ENCODE data around the gene HOXB6. TPM values are rescaled to one million over a fixed set of nuclear protein-coding genes. Genes with fewer than 3 reads are reported as not detected.

Gene HOXB6
- total RNA-seq, result 0.71 and 0.93 TPM in 2 replicates

DNA sequence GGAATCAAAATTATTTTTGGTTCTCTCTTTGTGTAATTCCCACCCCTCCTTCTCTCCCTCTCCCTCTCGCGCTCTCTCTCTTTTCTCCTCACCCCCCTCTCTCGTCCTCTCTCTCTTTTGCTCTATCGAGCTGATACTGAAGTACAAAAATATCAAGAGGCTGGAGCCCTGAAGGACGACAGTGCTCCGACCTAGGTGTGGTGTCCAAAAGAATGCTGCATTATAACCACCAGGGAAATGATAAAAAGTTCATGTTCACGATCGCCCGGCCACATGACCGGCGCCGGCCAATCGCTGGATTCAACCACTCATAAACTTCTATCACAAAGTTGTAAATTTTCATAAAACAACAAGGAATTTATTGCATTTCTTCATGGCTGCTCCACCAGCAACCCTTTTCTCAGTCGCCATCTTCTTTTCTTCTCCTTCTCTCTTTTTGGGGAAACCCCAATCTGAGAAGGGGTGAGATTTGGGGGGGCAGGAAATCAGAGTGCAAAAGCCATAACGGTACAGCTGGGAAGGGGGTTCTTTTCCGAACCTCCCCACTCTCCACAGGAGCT lies at the start of gene HOXB6:
TSS of gene HOXB6 (minus strand) at position 217 of the 560 bp plus-strand sequence. CDS start 6,836 bp downstream, outside the sequence.

GRCh38 chr17:48626245-48627117 lies 21.7 kb upstream of the HOXB6 start, which contains the start of gene HOXB9:
Gene HOXB9, minus strand, starts transcription at chr17:48626358. Its CDS starts 89 bp downstream, at chr17:48626269.

DNA sequence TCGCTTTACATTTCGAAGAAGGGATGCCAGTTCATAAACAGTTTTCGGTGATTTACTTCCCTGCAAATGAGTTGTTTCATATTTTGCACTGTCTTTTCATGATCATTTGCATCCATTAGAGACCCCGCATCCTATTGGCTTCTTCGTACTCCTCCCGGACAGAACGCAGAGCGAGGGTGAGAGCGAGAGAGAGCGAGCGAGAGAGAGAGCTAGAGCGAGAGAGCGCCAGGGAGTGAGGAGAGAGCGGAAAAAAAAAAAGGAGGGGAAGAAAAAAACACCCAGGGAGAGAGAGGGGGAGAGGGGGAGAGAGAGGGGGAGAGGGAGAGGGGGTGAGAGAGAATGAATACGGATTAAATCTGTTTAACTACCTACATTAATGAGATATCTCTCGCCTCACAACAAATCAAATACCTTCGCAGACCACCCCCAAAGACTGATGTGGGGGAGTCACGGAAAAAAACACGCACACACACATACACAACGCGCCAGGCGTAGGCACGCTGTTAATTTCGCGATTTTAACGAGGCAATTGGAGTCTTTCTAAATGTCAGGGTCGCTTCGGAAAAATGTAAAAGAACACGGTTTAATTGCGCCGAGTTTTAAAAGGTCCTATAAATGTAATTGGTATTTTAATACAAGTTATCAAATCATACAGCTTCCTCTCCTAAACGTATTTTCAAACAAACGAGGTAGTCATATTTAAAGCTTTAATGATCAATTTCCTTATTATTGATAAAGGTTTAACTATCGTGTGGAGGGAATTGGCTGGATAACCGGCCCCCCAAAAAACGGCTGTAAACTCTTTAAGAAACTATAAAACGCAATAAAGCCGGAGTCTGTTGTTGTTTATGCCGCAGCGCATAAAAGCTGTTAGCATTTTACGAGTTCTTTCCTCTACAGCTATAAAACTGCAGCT lies 10.5 kb upstream of the HOXB6 start, which contains the start of gene HOXB8:
TSS of gene HOXB8 (minus strand) at position 246 of the 916 bp plus-strand sequence. CDS start 588 bp downstream, outside the sequence.

DNA sequence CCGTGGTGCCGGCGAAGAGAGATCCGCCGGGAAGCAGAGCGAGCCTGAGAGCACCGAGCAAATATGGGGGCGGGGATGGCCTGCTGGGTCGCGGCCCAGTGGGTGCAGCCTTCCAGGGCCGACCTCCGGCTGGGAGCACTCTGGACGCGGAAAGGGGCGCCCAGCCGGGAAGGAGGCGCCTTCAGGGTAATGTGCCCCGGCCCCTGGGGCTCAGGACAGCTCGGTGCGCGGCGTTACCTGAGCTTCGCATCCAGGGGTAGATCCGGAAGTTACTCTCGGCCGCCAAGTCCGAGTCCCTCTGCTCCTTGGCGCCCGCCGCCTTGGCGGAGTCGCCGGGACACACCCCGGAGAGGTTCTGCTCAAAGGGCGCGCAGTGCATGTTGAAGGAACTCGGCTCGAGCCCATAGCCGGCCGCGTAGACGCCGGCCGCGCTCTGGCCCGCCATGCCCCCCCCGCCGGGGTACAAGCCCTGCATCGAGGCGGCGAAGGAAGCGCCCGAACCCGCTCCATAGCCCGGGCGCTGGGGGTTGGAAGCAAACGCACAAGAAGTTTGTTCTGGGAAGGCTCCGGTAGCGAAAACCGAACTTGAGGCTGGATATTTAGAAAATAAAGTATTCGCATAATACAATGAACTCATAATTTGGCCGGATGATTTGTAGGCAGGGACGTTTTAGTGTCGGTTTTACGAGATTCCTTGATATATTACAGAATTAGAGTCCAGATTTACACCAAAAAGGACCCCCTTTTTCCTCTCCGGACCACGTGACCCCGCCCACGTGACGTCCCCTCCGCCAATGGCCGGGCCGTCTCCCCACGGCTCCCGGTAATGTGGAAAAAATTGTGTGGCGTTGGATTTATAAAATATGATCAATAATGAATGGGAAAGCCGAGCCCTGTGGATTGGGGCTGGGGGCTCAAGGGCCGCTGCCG lies 5.8 kb upstream of the HOXB6 start, which contains the start of gene HOXB7:
TSS of gene HOXB7 (minus strand) at position 736 of the 930 bp plus-strand sequence. CDS start at position 637, 99 bp downstream.

DNA sequence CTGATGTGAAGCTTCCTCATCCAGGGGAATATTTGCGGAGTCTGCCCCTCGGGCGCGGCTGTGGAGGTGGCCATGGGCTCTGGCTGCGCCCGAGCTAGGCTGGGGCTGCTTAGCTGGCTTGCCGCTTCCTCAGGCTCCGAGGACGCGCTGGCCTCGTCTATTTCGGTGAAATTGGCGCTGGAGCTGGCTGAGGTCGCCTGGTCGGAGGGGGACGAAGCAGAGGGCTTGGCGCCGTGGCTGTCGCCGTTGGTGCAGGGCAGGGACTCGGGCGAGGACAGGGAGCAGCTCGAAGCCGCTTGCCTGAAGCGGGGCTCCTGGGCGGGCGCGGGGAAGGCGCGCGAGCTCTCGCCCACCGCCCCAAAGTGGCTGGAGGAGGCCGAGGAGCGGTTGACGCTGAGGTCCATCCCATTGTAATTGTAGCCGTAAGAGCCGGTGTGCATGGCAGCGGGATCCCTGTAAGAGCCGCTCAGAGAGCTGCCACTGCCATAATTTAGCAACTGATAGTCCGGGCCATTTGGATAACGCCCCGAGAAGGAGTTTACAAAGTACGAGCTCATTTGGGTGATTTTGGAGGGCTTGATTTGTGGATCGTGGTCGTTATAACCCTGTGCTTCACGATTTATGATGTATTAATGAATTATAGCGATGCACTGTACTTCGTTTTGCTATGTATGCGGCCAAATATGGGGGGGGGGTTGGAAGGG lies 11.5 kb downstream of the HOXB6 start, which contains the start of gene HOXB5:
TSS of gene HOXB5 (minus strand) at position 654 of the 704 bp plus-strand sequence. CDS start at position 557, 97 bp downstream.

DNA sequence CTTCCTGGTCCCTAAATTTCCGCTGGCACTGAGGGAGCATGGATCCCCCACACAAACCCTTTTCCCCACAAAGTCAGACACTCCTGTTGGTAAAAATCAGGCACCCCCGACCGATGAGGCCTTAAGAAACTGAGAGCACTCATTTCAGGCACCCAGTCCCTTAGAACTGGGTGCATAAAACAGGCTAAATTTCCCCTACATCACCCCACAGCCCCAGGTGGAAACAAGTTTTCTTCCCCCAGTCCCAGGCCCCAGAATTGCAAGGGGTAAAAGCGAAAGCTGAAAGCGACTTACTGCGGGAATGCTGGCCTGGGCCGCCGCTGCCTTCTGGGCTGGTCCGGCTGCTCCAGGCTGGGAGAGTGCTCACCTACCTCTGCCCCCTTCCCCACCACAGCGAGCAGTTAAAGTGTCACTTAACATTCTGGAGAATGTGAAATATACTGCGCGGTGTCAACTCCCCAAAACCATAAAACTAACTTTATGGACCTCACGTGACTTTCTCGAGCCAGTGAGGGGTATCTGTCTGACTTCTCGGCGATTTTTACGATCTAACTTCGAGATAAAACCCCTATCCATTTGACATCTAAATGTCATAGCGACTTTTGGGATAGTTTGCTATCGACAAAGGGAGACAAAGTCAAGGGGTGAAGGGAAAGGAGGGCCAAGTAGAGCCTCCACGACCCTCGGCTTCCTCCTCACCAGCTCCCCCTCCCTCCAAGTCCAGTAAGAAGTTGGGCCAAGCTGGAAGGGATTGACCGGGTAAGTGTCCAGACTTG lies 14.8 kb downstream of the HOXB6 start, which contains the start of gene HOXB3:
TSS of gene HOXB3 (minus strand) at position 411 of the 776 bp plus-strand sequence. CDS start 37,767 bp downstream, outside the sequence.

DNA sequence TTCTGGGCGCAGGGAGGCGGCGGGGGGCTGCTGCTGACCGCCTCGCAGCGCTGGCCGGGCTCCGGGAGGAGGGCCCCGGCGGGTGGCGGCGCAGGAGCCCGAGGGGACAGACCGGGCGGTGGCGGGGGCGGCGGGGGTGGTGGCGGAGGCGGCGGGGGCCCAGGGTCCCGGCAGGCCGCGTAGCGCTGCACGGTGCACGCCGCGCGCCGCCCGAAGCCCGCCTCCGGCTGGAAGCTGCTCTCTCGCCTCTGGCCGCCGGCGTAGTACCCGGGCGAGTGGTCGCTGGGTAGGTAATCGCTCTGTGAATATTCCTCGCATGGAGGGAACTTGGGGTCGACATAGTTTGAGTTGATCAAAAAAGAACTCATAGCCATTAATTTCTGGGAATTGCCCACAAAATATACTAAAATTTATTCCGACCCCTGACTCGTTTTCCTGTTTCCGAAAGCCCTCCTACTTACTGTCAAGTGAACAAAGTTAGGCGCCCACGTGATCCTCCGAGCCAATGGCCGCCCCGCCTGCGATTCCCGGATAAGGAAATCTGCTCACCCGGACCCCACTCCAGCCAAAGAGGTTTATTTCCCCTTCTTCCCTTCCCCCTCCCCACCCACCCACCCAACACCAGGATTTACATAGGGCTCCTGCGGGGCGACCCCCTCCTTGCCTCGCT lies 26.7 kb downstream of the HOXB6 start, which contains the start of gene HOXB4:
TSS of gene HOXB4 (minus strand) at position 405 of the 670 bp plus-strand sequence. CDS start at position 374, 31 bp downstream.

Other genes with a start within 250 kb of the HOXB6 start
- not detected in 2 replicates for gene SKAP1, start 174.8 kb downstream of the HOXB6 start, total RNA-seq
- gene HOXB1, start 74.0 kb downstream of the HOXB6 start, total RNA-seq, result not detected in 2 replicates
- gene HOXB2, start 59.9 kb downstream of the HOXB6 start, total RNA-seq, result 0.85 and 1.9 TPM in 2 replicates
- gene HOXB4, start 26.6 kb downstream of the HOXB6 start, total RNA-seq, result 0.07 TPM in 1 of 2 replicates, not detected in the other
- 0.37 and 1.4 TPM in 2 replicates for gene HOXB3, start 14.7 kb downstream of the HOXB6 start, total RNA-seq
- 0.14 and 0.28 TPM in 2 replicates for gene HOXB5, start 11.2 kb downstream of the HOXB6 start, total RNA-seq
- gene HOXB7, start 6.0 kb upstream of the HOXB6 start, total RNA-seq, result 0.71 TPM in 1 of 2 replicates, not detected in the other
- not detected in 2 replicates for gene HOXB8, start 10.3 kb upstream of the HOXB6 start, total RNA-seq
- not detected in 2 replicates for gene HOXB9, start 21.4 kb upstream of the HOXB6 start, total RNA-seq
- gene PRAC1, start 117.5 kb upstream of the HOXB6 start, total RNA-seq, result not detected in 2 replicates
- not detected in 2 replicates for gene PRAC2, start 118.2 kb upstream of the HOXB6 start, total RNA-seq
- not detected in 2 replicates for gene HOXB13, start 123.8 kb upstream of the HOXB6 start, total RNA-seq
- not detected in 2 replicates for gene TTLL6, start 212.2 kb upstream of the HOXB6 start, total RNA-seq
- gene CALCOCO2, start 226.0 kb upstream of the HOXB6 start, total RNA-seq, result 30.0 and 36.3 TPM in 2 replicates